GM21786 (cell line): ENCODE data around the gene AANAT.

ENCODE experiments used
- ATAC-seq: cut with Tn5 transposase; IDR thresholded peaks from one replicate; pipeline ENCODE4 v1.9.1; 2021; ENCODE audit not compliant: unreplicated experiment

AANAT gene

GRCh38 chr17:76441686-76442340 is 25.6 kb upstream of the AANAT start:
- no peak for ATAC-seq

DNA sequence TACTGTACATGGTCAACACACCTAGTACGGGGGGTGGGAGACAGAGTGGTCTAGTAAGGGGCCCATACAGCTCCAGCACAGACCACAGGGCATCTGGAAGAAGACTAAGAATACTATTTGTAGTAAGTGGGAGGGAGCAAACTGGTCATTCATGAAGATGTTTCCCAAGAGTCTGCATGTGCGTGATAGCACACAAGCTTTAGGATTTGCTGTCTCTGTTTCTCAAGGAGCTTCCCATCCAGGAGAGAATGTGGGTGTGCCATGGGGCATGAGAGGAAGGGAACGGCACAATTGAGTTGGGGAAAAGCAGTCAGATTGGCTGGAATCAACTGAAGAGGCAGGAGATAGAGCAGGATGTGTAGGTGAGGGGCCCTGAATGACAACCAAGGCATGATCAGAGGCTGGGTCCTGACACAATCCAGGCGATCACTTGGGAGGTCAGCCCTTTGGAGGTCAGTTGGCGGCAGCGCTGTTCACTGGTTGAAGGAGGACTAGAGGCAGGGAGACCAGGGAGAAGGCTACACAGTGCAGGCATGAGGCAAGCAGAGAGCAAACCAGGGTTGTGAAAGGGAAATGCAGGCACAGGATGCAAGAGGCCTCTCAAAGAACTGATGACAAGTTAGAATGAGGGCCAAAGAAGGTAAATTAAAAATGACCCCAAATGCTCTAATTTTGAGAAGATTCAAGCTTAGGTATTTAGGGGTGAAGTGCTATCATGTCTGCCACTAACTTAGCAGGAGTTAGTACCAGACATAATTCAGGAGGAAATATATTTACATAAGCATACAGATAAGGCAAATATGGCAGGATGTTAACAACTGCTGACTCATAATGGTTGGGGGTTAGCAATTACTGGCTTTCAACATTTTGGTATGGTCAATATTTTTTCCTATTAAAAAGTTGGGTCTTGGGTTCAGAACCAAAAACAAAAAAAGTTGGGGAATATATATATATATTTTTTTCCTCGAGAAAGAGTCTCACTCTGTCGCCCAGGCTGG is 24.8 kb upstream of the AANAT start:
- ATAC-seq: no peak

DNA sequence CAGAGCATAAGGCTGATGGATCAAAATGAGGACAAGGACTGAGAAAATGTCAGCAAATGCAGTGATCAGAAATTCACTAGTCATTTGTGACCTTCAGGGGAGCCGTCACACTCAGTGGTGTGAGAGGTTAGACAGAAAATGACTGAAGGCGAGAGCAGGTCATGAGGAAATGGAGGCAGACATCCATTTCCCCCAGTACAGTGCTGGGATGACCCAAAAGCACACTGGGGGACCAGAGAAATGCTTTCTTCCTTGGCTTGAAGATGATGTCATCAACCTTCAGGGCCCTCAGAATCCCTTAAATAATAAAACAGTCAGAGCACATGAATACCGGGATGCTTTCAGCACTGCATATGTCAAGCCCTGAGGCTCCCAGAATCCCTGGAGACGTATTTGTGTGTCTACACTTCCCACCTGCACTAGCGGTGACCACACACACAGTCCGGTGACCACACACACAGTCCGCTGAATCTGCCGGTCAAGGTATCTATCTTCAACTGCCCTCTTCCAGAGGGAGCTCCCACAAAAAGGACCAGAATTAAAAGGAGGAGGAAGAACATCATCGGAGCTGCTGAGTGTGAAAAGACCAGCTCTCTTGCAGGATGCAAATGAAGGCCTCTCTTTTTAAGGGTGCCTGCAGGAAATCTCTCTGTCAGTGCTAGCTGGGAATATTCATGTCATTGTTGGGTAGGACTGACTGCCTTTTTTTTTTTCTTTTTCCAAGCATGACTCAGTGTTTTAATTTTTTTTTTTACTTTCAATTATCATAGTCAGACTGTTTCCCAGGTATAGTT is 22.7 kb upstream of the AANAT start:
- ATAC-seq: no peak

- ATAC-seq: no peak
Observed at GRCh38 chr17:76445697-76446448, 21.5 kb upstream of the AANAT start.

- ATAC-seq: no peak
Observed at GRCh38 chr17:76446449-76447231, 20.8 kb upstream of the AANAT start.

DNA sequence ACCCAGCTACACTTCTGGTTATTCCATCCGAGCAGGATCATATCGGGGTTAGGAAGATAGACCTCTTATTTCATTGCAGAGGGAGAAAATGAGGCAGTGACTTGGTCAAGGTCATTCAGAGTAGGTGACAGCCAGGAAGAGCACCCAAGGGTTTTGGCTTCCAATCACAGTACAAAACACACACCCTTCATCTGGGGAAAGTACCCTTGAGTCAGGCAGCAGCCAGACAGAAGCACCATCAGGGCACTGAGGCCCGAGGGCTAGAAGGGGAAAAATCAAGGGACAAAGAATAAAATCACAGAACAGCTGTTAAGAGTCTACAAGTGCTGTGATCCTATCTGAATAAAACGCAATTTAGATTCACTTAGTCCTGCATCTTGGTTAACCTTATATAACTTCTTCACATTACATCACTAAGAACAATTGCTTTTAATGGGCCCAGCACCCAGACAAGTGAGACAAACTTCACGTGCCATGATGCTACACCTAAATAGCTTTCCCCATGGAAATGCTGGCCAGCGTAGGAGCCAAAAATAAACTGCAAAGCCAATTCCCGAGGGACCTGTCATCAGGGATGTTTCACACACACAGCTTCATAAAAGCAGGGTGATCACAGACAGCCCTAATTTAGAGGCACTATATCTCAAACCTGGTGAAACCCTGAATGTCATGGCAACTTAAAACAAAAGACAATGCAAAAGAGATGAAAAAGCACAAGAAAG is 19.3 kb upstream of the AANAT start:
- ATAC-seq: no peak

- no peak for ATAC-seq
Observed at GRCh38 chr17:76449126-76449525, 18.3 kb upstream of the AANAT start.

GRCh38 chr17:76451506-76451905 is 15.9 kb upstream of the AANAT start:
- no peak for ATAC-seq

DNA sequence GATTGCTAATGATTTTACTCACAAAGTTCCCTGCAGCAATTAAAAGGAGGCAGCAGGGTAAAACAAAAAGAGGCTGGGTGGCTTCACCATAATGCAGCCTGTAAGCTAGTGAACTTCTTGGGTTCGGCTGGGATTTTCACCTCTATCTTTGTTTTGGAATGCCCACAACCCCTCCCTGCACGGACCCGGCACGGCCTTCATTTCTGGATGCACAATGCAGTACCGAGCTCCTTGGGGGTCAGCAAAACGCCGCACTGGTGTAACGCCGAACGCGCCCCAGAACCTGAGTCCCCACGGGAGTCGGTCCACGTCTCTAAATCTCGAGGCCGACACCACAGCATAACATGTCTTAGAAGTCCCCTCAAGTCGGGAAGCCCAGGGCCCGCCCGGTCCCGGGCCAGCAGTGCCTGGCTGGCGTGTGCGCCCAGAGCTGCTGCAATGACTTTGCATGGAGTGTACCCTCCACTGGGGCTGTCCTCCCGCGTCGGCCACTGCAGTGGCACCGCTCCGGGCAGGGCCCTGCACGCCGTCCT is 15.2 kb upstream of the AANAT start:
- no peak for ATAC-seq

DNA sequence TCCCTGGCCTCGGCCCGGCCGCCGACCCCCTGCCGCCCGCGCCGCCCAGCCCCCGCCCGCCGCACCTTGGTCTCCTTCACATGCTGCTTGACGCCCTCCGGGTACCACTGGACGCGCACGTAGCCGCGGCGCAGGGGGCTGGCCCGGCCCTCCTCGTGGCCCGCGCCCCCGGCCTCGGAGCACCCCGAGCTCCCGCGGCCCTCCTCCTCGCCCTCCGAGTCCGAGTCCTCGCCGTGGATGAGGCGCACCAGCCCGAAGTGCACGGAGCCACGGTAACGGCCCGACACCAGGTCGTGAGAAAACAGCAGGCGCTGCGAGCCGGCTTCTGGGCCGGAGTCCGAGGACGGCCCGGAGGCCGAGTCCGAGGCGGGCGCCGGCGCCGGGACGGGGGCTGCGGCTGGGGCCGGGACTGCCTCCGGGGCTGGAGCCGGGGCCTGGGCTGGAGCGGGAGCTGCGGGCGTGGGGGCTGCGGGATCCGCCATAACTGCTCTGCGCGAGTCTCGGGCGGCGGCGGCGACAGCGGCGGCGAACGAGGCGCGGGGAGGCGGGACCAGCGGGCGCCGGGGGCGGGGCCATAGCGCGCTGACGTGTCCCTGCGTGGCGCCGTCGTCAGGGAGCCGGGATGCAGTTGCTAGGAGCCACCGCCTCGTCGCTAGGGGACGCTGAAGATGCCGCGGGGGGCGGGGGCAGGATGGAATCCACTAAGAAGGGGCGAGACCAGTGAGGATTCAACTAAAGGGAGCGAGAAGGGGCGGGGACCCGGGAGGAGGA is 14.6 kb upstream of the AANAT start, which contains the start of gene UBE2O:
UBE2O (minus strand) TSS at position 493 of the 771 bp plus-strand sequence; CDS start at position 482, 11 bp downstream.
- peak; percentile 81 for ATAC-seq

- no peak for ATAC-seq
Observed at GRCh38 chr17:76453431-76453743, 14.0 kb upstream of the AANAT start.

DNA sequence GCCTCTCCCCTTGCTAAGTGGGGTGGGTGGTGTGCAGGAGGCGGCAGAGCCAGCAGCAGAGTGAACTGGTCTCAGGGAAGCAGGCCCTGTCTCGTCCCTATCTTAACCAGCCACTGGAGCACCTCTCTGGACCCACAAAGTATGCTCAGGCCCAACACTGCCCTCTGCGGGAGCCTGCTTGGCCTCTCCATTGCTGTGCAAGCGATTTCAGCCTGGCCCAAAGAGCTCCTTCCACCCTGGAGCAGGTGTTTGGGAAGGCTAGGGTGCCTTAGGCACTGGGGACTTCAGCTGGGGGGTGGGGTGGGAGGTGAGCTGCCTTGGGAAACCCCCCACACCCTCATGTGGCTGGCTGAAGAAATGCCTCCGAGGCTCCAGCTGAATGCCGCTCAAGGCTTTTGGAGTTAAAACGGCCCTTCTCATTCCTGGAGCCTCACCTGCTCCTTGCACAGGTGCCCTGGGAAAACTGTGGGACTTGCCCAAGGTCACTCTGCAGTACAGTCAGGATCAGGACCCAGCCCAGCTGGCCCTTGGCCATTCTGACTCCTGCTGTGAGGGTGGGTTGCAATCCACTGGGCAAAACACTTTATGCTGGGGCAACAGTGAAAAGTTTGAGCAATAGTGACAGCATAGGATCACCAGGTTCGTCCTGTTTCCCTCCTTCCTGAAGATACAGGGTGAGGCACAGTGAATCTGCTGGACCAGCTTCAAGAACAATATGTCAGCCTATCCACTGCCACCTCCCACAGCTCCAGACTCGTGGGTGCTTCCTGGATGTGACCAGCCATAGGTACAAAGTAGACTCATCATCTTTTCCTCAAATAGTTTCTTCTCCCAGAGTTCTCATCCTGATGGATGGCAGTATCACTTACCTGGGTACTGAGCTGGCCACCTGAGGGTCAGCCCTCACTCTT is 8.6 kb upstream of the AANAT start:
- no peak for ATAC-seq

DNA sequence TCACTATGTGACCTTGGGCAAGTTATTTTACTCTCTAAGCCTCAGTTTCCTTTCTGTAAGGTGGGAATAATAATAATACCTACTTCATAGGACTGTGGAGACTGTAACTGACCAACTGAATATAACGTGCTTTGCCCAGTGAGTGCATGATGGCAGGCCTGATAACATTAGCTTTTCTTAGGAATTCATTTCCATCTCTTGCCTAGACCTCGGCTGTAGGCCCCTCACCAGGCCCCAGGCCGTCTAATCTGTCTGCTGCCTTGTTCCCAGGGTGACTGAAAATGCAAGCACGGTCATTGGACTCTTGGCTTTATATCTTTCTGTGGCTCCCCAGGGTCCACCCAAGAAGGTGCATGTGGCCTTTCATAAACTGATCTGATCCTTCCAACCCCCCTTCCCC is 7.7 kb upstream of the AANAT start:
- no peak for ATAC-seq

GRCh38 chr17:76461765-76462555 is 5.4 kb upstream of the AANAT start:
- no peak for ATAC-seq

- ATAC-seq: no peak
Observed at GRCh38 chr17:76462556-76463290, 4.7 kb upstream of the AANAT start.

GRCh38 chr17:76466775-76467130 is 650 bp upstream of the AANAT start:
- no peak for ATAC-seq
